ENCODE data around the gene HOXD9.

HOXD9 gene

GRCh38 chr2:176076063-176076462 lies 46.5 kb upstream of the HOXD9 start:
- Histone ChIP-seq H3K36me3 (replicated peaks; ENCODE audit: low read depth, low read length) (no peaks in the 10 kb centered on the region), H3K9ac (ENCODE audit: low read length) (0 out of 2 replicates have a peak overlapping the region, but pooled peaks have one; percentile 50), H3K4me1 (ENCODE audit: low read length) (no peaks in the 10 kb centered on the region), H2AFZ (ENCODE audit: low read depth, low read length) (peak overlapping the region; percentile 78), H3K79me2 (ENCODE audit: low read length) (no peaks in the 10 kb centered on the region), H3K4me2 (ENCODE audit: low read length) (peak overlapping the region; percentile 56), H3K27ac (ENCODE audit: low read length) (no peak overlapping the region), H3K27me3 (ENCODE audit: low read depth, low read length) (no peaks in the 10 kb centered on the region), H3K9me3 (ENCODE audit: insufficient read depth, low read length) (no peaks in the 10 kb centered on the region), H3K4me3 (ENCODE audit: low read length) (peak overlapping the region; percentile 85), H4K20me1 (ENCODE audit: insufficient read depth, low read length) (no peaks in the 10 kb centered on the region)
- TF ChIP-seq CTCF (IDR thresholded peaks at IDR 0.05; ENCODE audit: low read depth, low read length): no peak
- no peak for TF ChIP-seq EZH2phosphoT487 (IDR thresholded peaks at IDR 0.05; ENCODE audit: low read depth)

- Histone ChIP-seq H3K36me3 (replicated peaks; ENCODE audit: low read depth, low read length) (no peaks in the 10 kb centered on the region), H3K9me3 (ENCODE audit: insufficient read depth, low read length) (no peaks in the 10 kb centered on the region), H4K20me1 (ENCODE audit: insufficient read depth, low read length) (no peaks in the 10 kb centered on the region), H3K79me2 (ENCODE audit: low read length) (no peaks in the 10 kb centered on the region), H3K27me3 (ENCODE audit: low read depth, low read length) (no peaks in the 10 kb centered on the region), H3K27ac (ENCODE audit: low read length) (no peak overlapping the region), H3K4me2 (ENCODE audit: low read length) (no peak overlapping the region), H3K4me3 (ENCODE audit: low read length) (no peak overlapping the region), H3K9ac (ENCODE audit: low read length) (no peak overlapping the region), H3K4me1 (ENCODE audit: low read length) (no peaks in the 10 kb centered on the region), H2AFZ (ENCODE audit: low read depth, low read length) (no peak overlapping the region)
- TF ChIP-seq CTCF (IDR thresholded peaks at IDR 0.05; ENCODE audit: low read depth, low read length) (no peak), EZH2phosphoT487 (IDR thresholded peaks at IDR 0.05; ENCODE audit: low read depth) (no peak)
These were observed 45.7 kb upstream of the HOXD9 start for GRCh38 chr2:176076796-176077195.

GRCh38 chr2:176078541-176079284 lies 43.8 kb upstream of the HOXD9 start:
- Histone ChIP-seq H3K9ac (ENCODE audit: low read length) (no peak overlapping the region), H3K9me3 (ENCODE audit: insufficient read depth, low read length) (no peaks in the 10 kb centered on the region), H2AFZ (ENCODE audit: low read depth, low read length) (no peak overlapping the region), H3K27me3 (ENCODE audit: low read depth, low read length) (no peaks in the 10 kb centered on the region), H3K27ac (ENCODE audit: low read length) (no peak overlapping the region), H3K4me1 (ENCODE audit: low read length) (no peaks in the 10 kb centered on the region), H3K4me2 (ENCODE audit: low read length) (no peak overlapping the region), H3K79me2 (ENCODE audit: low read length) (no peaks in the 10 kb centered on the region), H3K36me3 (replicated peaks; ENCODE audit: low read depth, low read length) (no peaks in the 10 kb centered on the region), H4K20me1 (ENCODE audit: insufficient read depth, low read length) (no peaks in the 10 kb centered on the region), H3K4me3 (ENCODE audit: low read length) (no peak overlapping the region)
- no peak for TF ChIP-seq CTCF (IDR thresholded peaks at IDR 0.05; ENCODE audit: low read depth, low read length)
- TF ChIP-seq EZH2phosphoT487 (IDR thresholded peaks at IDR 0.05; ENCODE audit: low read depth): no peak

GRCh38 chr2:176079285-176079830 lies 43.2 kb upstream of the HOXD9 start:
- H3K4me2 ChIP-seq (ENCODE audit: low read length): no peak overlapping the region
- no peaks in the 10 kb centered on the region for H4K20me1 ChIP-seq (ENCODE audit: insufficient read depth, low read length)
- H3K4me1 ChIP-seq (ENCODE audit: low read length): no peaks in the 10 kb centered on the region
- no peak overlapping the region for H3K27ac ChIP-seq (ENCODE audit: low read length)
- no peak overlapping the region for H3K4me3 ChIP-seq (ENCODE audit: low read length)
- H3K27me3 ChIP-seq (ENCODE audit: low read depth, low read length): no peaks in the 10 kb centered on the region
- H3K36me3 ChIP-seq (replicated peaks; ENCODE audit: low read depth, low read length): no peaks in the 10 kb centered on the region
- no peak for TF ChIP-seq CTCF (IDR thresholded peaks at IDR 0.05; ENCODE audit: low read depth, low read length)
- TF ChIP-seq EZH2phosphoT487 (IDR thresholded peaks at IDR 0.05; ENCODE audit: low read depth): no peak
- no peaks in the 10 kb centered on the region for H3K79me2 ChIP-seq (ENCODE audit: low read length)
- H3K9ac ChIP-seq (ENCODE audit: low read length): no peak overlapping the region
- H3K9me3 ChIP-seq (ENCODE audit: insufficient read depth, low read length): no peaks in the 10 kb centered on the region
- no peak overlapping the region for H2AFZ ChIP-seq (ENCODE audit: low read depth, low read length)
